ENCODE data around the gene FUT8.

DNA sequence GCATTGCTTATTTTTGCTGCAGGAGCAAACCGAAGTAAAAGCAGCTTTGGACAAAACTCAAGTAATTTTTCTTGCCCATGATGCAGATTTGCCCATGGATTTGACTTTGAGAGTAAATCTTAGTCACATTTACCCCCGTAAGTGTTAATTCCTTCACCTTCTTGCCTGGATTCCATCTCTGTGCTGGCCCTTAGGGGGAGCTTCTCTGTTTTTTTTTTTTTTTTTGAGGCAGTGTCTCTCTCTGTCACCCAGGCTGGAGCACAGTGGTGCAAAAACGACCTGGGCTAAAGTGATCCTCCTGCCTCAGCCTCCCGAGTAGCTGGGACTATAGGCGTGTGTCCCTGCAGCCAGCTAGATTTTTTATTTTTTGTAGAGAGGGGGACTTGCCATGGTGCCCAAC lies 210.2 kb downstream of the FUT8 start:
- TF ChIP-seq, protein P1, sequence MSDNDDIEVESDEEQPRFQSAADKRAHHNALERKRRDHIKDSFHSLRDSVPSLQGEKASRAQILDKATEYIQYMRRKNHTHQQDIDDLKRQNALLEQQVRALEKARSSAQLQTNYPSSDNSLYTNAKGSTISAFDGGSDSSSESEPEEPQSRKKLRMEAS (IDR thresholded peaks at IDR 0.05), result no peak
- TF ChIP-seq, protein P2, sequence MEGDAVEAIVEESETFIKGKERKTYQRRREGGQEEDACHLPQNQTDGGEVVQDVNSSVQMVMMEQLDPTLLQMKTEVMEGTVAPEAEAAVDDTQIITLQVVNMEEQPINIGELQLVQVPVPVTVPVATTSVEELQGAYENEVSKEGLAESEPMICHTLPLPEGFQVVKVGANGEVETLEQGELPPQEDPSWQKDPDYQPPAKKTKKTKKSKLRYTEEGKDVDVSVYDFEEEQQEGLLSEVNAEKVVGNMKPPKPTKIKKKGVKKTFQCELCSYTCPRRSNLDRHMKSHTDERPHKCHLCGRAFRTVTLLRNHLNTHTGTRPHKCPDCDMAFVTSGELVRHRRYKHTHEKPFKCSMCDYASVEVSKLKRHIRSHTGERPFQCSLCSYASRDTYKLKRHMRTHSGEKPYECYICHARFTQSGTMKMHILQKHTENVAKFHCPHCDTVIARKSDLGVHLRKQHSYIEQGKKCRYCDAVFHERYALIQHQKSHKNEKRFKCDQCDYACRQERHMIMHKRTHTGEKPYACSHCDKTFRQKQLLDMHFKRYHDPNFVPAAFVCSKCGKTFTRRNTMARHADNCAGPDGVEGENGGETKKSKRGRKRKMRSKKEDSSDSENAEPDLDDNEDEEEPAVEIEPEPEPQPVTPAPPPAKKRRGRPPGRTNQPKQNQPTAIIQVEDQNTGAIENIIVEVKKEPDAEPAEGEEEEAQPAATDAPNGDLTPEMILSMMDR (IDR thresholded peaks at IDR 0.05 in 2 of 3, conservative IDR thresholded peaks at IDR 0.05 in 1 of 3; ENCODE audit: borderline replicate concordance in 1 of 3, insufficient read depth in 1 of 3, low read depth in 2 of 3, low read length in 2 of 3), result 0 out of 6 replicates have a peak, but pooled peaks of 2 of the 3 experiments have one; percentile 9 to 21
- no peak for TF ChIP-seq EZH2phosphoT487 (IDR thresholded peaks at IDR 0.05; ENCODE audit: borderline replicate concordance)
- TF ChIP-seq EZH2 (IDR thresholded peaks at IDR 0.05), result no peak
- TF ChIP-seq SIN3A (IDR thresholded peaks at IDR 0.05; ENCODE audit: low read depth), result no peak
- TF ChIP-seq ZNF274 (IDR thresholded peaks at IDR 0.05; ENCODE audit: low read depth, low read length), result no peak
- TF ChIP-seq RAD21 (IDR thresholded peaks at IDR 0.05; ENCODE audit: low read depth), result no peak
- no peak for TF ChIP-seq POLR2A (IDR thresholded peaks at IDR 0.05; ENCODE audit: borderline replicate concordance, extremely low read depth, insufficient read depth, insufficient read length)
- TF ChIP-seq ELF1 (IDR thresholded peaks at IDR 0.05; ENCODE audit: borderline replicate concordance, low read depth), result no peak
- TF ChIP-seq POLR2AphosphoS5 (IDR thresholded peaks at IDR 0.05; ENCODE audit: low read depth, low read length), result no peak
- TF ChIP-seq, protein P3, sequence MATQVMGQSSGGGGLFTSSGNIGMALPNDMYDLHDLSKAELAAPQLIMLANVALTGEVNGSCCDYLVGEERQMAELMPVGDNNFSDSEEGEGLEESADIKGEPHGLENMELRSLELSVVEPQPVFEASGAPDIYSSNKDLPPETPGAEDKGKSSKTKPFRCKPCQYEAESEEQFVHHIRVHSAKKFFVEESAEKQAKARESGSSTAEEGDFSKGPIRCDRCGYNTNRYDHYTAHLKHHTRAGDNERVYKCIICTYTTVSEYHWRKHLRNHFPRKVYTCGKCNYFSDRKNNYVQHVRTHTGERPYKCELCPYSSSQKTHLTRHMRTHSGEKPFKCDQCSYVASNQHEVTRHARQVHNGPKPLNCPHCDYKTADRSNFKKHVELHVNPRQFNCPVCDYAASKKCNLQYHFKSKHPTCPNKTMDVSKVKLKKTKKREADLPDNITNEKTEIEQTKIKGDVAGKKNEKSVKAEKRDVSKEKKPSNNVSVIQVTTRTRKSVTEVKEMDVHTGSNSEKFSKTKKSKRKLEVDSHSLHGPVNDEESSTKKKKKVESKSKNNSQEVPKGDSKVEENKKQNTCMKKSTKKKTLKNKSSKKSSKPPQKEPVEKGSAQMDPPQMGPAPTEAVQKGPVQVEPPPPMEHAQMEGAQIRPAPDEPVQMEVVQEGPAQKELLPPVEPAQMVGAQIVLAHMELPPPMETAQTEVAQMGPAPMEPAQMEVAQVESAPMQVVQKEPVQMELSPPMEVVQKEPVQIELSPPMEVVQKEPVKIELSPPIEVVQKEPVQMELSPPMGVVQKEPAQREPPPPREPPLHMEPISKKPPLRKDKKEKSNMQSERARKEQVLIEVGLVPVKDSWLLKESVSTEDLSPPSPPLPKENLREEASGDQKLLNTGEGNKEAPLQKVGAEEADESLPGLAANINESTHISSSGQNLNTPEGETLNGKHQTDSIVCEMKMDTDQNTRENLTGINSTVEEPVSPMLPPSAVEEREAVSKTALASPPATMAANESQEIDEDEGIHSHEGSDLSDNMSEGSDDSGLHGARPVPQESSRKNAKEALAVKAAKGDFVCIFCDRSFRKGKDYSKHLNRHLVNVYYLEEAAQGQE (IDR thresholded peaks at IDR 0.05; ENCODE audit: low read depth), result no peak
- no peak for TF ChIP-seq EGR1 (IDR thresholded peaks at IDR 0.05; ENCODE audit: low read depth)

Measured in HCT116 (cell line).